NCI-H510A treated with DMSO at 0.1 percent for 48 hours (cell line): Measurements from ENCODE around the gene POU2F1.
A peak's percentile ranks its signal among the peaks of the same experiment; 100 is the strongest.
"Not testable (repeated sequence)": the region's sequence is repeated elsewhere in the genome, so short reads cannot be mapped to it uniquely, and the experiment has no call there.

ENCODE experiments used
- DNase-seq: peaks from one replicate; lab custom pipeline; 2025; lab: John Stamatoyannopoulos, UW

The POU2F1 gene

GRCh38 chr1:167205306-167206050, 15.2 kb upstream of the POU2F1 start:
- not testable (repeated sequence) for DNase-seq

DNA sequence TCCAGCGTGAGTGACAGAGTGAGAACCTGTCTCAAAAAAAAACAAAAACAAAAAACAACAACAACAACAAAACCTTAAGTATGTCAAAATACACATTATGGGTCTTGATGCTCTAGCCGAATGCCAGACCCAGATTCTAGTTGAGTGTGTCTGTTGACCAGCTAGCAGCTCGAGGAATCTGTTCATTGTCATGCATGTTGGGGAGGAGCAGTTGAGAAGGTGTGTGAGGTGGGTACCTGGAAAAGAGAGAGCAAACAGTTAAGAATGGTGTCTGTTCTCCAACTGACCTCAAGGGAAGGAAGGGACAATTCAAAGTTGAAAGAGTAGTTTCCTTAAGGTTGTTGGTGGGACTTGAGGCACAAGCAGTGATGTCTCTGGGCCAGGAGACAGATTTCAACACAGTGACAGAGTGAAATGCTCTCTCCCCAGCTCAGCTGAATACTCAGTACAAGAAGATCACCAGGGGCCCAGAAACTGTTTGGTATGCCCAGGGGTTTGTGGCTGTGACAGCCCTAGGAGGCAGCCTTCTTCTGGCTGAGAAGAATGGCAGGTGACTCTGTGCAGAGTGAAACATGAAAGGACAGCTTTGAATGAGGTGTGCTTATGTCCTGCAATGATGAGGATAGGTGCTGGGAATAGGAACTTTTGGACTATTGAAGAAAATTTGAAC, 14.4 kb upstream of the POU2F1 start:
- DNase-seq = no peak

- no peak for DNase-seq
Observed at GRCh38 chr1:167207940-167208623, 12.6 kb upstream of the POU2F1 start.

GRCh38 chr1:167208624-167208976, 12.1 kb upstream of the POU2F1 start:
- no peak for DNase-seq

DNA sequence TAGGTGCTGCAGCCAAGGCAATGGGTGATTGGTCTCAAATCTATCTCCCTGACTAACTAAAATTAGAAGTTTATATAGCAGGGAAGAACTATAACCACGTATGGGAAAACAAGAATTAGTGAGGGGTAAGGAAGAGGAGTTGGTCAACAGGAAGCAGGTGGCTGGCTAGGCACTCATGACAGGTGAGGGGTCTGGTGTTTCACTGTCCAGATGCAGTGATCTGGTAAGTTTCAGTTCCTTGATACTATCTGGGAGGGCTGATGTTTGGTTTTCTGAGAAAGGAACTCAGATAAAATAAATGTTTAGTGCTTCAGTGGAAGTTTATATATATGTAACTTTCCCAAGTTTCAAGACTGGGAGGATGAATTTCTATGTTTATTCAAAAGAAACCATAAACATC, 11.6 kb upstream of the POU2F1 start:
- DNase-seq = no peak

DNA sequence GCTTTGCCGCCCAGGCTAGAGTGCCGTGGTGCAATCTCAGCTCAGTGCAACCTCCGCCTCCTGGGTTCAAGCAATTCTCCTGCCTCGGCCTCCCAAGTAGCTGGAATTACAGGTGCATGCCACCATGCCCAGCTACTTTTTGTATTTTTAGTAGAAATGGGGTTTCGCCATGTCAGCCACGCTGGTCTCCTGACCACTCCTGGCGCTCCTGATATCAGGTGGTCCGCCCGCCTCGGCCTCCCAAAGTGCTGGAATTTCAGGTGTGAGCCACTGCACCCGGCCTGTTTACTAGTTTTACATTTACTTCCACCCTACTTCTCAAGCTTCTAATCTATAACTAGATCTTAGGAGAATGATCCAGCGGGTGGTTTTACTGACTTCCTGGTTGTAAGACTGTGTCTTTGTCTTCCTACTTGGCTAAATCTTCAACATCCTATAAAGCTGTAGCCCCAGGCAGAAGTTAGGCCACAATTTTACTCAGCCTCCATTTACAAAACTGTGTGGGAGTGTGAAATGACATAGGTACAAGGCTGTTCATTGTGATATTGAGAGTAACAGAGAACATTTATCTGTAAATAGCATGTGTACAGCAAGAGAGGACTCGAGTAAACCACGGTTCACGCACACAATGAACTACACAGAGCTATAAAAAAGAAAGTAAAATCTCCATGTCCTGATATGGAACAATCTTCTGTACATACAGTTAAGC, 9.6 kb upstream of the POU2F1 start:
- DNase-seq = no peak

DNA sequence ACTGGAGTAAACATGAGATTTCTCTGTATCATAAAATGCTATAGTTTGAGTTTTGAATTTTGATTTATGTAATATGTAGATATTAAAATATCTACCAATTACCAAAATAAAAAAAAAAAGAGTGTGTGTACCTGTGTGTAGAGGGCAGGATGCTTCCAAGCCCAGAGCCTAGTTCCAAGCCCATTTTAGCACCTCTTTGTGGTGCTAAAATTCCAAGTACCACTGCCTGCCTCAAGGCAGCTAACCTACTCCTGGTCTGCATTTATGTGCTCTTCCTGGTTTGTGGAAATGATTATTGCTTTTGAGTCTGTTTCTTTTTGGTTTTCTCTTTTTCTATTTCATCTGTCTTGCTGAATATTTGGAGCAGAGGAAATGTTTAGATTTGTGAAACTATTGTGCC, 8.7 kb upstream of the POU2F1 start:
- no peak for DNase-seq

- DNase-seq = no peak
Observed at GRCh38 chr1:167216809-167217208, 3.9 kb upstream of the POU2F1 start.

GRCh38 chr1:167219194-167219593, 1.5 kb upstream of the POU2F1 start:
- DNase-seq = no peak

DNA sequence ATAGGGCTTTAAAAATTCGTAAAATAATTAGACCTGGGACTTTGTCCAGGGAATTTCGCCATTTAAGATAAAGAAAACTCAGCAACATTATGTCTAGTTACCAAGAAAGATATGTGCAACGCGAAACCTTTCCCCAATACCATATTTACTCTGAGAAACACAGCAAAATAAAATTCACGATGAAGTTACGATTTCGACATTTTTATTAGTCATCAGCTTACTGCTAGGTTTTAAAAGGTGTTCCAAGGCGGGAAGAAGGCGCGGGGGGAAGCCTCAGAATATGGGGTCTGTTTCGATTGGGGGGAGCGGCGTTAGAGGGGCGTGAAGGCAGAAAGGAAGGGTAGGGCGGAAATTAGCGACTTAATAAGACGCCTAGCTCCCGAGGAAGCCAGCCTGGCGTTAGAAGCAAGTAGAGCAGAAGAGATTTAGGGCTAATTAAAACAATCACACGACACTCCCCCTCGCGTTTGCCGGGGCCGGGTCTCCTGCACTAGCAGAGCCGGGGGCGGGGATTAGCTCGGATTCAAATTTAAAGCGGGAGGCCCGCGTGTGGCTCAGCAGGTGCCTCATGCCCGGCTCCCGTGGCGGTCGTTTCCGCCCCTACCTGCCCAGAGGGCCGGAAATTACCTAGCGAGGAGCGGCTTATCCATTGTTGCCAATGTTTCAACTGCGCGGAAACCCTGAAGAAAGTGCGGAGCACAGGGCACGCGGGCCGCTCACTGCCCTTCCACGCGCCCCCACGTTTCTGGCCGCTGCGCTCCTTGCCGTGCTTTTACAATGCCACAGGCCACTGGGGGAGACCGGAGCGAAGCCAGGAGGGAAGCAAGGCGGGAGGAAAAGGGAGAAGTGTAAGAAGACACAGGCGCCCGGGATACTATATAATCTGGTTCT, 795 bp upstream of the POU2F1 start:
- peak; percentile 93 for DNase-seq

GRCh38 chr1:167221126-167221737, 546 bp downstream of the POU2F1 start:
- no peak for DNase-seq

GRCh38 chr1:167221738-167222610, 1.3 kb downstream of the POU2F1 start:
- peak; percentile 81 for DNase-seq

DNA sequence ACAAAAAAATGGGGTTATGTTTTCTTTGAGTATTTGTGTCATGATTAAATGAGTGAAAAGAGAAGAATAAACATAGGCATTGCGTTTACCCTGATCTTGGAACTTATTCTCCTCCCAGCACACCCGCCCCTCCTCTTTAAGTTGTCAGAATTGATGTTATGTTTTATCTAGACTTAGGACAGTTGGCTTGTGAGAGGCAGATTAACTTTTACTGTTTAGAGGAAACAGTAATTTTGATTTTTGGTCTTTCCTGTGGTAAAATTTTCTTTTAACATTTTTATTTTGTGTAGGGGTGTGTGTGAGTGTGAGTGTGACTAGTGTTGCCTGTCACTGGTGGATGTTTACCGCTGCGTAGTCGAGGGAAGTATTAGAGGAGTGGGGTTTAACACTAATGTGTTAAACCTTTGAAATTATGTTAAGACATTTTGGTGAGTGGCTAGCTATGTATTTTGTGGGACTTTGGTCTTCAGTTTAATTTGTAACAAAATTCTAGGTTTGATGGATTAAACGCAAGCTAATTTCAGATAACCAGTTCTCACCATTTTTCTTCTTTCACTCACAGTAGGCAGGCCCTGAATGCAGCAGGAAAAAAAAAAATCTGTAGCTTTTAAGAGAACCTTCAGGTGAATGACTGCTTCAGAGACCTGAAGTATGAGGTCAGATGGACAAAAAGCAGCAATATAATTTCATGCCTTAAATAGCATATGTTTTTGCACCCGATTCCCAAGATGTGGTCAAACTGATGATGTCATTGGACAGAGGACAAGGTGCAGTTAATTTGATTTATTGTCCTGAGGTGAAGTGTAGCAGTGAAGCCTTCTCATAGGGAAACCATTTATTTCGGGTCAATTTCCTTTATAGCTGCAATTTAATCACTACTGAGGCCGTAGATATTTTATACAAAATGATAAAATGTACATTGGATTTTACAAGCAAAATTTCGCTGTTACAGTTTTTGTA, 2.7 kb downstream of the POU2F1 start:
- no peak for DNase-seq

- DNase-seq = not testable (repeated sequence)
Observed at GRCh38 chr1:167224734-167225235, 4.1 kb downstream of the POU2F1 start.

DNA sequence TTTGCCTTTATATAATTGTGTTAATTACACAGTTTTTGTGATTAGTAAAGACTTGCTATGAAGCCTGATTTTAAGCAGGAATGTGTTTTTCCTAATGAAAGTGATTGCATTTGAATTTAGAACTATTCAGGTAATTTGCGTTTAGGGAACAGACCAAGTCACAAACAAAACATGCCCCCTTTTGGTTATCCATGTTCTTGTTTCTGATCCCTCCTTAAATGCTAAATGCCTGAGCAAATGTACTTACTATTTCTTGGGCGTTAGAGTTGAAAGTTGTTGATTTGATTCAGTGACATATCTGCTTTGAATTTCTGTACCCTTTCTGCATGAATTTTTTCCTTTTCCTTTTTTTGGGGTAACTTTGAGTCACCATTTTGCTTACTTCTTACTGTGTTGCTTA, 5.2 kb downstream of the POU2F1 start:
- DNase-seq = no peak

- no peak for DNase-seq
Observed at GRCh38 chr1:167227934-167228378, 7.3 kb downstream of the POU2F1 start.

DNA sequence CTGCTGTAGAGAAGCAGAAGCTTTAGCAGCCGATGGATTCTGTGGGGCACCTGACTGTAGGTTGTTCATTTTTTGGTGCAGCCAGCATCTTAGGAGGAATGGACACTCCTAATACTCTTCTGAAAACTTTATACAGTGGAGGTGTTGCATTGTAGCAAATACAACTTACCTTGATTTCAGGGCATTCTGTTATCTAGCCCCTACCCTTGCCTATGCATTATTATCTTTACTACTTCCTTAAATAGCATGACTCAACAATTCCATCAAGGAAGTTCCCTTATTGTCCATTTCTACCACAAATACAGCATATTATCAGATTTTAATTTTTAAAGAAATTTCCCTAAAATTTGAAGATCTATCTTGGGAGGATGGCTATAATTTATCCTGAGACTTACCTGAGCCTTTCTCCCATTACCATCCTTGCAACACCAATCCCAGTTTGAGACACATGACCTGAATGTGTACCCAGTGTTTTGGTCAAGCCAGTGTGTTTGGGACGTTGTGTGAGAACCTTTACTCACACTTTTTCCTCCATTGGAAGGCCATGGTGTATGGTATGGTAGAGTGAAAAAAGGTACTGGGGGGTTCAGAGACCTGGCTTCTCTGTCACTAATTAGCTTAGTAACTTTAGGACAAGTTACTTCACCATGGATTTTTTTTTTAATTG, 9.2 kb downstream of the POU2F1 start:
- DNase-seq = no peak

DNA sequence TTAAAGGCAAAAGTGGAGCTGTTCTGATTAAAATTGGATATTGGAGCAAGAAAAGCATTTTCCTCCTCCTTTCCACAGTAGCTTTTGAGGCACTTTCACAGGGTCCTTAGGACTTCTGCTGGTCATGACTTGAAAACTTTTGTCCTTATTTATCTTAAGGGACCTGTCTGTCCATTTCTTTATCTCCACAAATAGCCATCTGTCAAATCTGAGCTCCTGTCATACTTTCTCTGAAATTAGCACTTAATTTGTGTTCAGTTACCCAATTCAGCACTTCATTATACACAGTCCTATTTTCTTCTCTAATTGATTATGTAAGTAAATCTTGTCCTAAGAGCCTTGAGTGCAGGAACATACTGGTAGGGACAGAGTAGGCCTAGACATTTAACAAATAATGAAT, 9.8 kb downstream of the POU2F1 start:
- no peak for DNase-seq
